H9 (cell line): ENCODE measurements around the gene NPAS1. TPM values are rescaled to one million over a fixed set of nuclear protein-coding genes. Genes with fewer than 3 reads are reported as not detected.

Experiments used
- DNase-seq: peaks from one replicate; pipeline ENCODE4 v3.0.0-alpha.2; 2017
- H2AFZ ChIP-seq: one replicate; pipeline ENCODE4 v1.6.1; 2013; ENCODE audit warnings: mild to moderate bottlenecking, low read length, control low read depth, moderate library complexity
- H2AK5ac ChIP-seq: 2 replicates; pipeline ENCODE4 v1.6.1; 2013; ENCODE audit warnings: low read length, control low read depth, mixed read lengths; ENCODE audit not compliant: insufficient read length
- H2BK120ac ChIP-seq: one replicate; pipeline ENCODE4 v1.6.1; 2013; ENCODE audit warnings: low read depth, mild to moderate bottlenecking, low read length, control low read depth, inconsistent platforms; ENCODE audit not compliant: poor library complexity, severe bottlenecking
- H2BK12ac ChIP-seq: 2 replicates; pipeline ENCODE4 v1.6.1; 2013; ENCODE audit warnings: low read length, control low read depth, mixed read lengths, low read depth; ENCODE audit not compliant: insufficient read length
- H2BK15ac ChIP-seq: 2 replicates; pipeline ENCODE4 v1.6.1; 2013; ENCODE audit warnings: low read depth, low read length, control low read depth
- H2BK20ac ChIP-seq: one replicate; pipeline ENCODE4 v1.6.1; 2013; ENCODE audit warnings: low read depth, mild to moderate bottlenecking, low read length, control low read depth, inconsistent platforms; ENCODE audit not compliant: poor library complexity, severe bottlenecking
- H2BK5ac ChIP-seq: 2 replicates; pipeline ENCODE4 v1.6.1; 2013; ENCODE audit warnings: low read length, control low read depth, mixed read lengths; ENCODE audit not compliant: insufficient read length
- H3K14ac ChIP-seq: 2 replicates; pipeline ENCODE4 v1.6.1; 2013; ENCODE audit warnings: low read length, control low read depth; ENCODE audit not compliant: insufficient read depth
- H3K18ac ChIP-seq: 2 replicates; pipeline ENCODE4 v1.6.1; 2013; ENCODE audit warnings: low read depth, mild to moderate bottlenecking, mixed read lengths, low read length, control low read depth; ENCODE audit not compliant: insufficient read length
- H3K23ac ChIP-seq: 2 replicates; pipeline ENCODE4 v1.6.1; 2013; ENCODE audit warnings: low read length, control low read depth, mixed read lengths, low read depth; ENCODE audit not compliant: insufficient read length
- H3K23me2 ChIP-seq: 2 replicates; pipeline ENCODE4 v1.6.1; 2013; ENCODE audit warnings: low read depth, mild to moderate bottlenecking, mixed read lengths, low read length, control low read depth; ENCODE audit not compliant: insufficient read length, poor library complexity, severe bottlenecking
- H3K27ac ChIP-seq: 2 replicates; pipeline ENCODE4 v1.5.1; 2013; ENCODE audit warnings: low read length, control low read depth, mixed read lengths, low read depth; ENCODE audit not compliant: insufficient read length
- H3K27me3 ChIP-seq: 2 replicates; pipeline ENCODE4 v1.6.1; 2013; ENCODE audit warnings: low read length, control low read depth, inconsistent platforms; ENCODE audit not compliant: insufficient read depth
- H3K4ac ChIP-seq: 2 replicates; pipeline ENCODE4 v1.6.1; 2013; ENCODE audit warnings: low read depth, mild to moderate bottlenecking, control low read depth, inconsistent platforms, low read length, moderate library complexity
- H3K4me1 ChIP-seq: 2 replicates; pipeline ENCODE4 v1.6.1; 2013; ENCODE audit warnings: low read length, control low read depth, inconsistent platforms; ENCODE audit not compliant: insufficient read depth
- H3K4me2 ChIP-seq: 2 replicates; pipeline ENCODE4 v1.6.1; 2013; ENCODE audit warnings: low read length, control low read depth, mixed read lengths; ENCODE audit not compliant: insufficient read length, insufficient read depth
- H3K56ac ChIP-seq: 2 replicates; pipeline ENCODE4 v1.6.1; 2013; ENCODE audit warnings: low read depth, mild to moderate bottlenecking, mixed read lengths, low read length, control low read depth; ENCODE audit not compliant: insufficient read length
- H3K79me1 ChIP-seq: 2 replicates; pipeline ENCODE4 v1.6.1; 2013; ENCODE audit warnings: low read depth, mild to moderate bottlenecking, moderate library complexity, low read length, control low read depth, inconsistent platforms; ENCODE audit not compliant: insufficient read depth, poor library complexity, severe bottlenecking
- H3K79me2 ChIP-seq: 2 replicates; pipeline ENCODE4 v1.6.1; 2013; ENCODE audit warnings: low read length, control low read depth, inconsistent platforms; ENCODE audit not compliant: insufficient read depth
- H3K9ac ChIP-seq: 2 replicates; pipeline ENCODE4 v1.6.1; 2013; ENCODE audit warnings: low read length, control low read depth, mixed read lengths; ENCODE audit not compliant: insufficient read length; ENCODE audit errors: extremely low read depth
- H3K9me3 ChIP-seq: one replicate; pipeline ENCODE4 v1.6.1; 2013; ENCODE audit warnings: low read depth, low read length, inconsistent platforms; ENCODE audit not compliant: control insufficient read depth
- H3T11ph ChIP-seq: one replicate; pipeline ENCODE4 v1.6.1; 2013; ENCODE audit warnings: mild to moderate bottlenecking, low read length, control low read depth, inconsistent platforms
- H4K20me1 ChIP-seq: one replicate; pipeline ENCODE4 v1.6.1; 2013; ENCODE audit not compliant: control insufficient read depth, insufficient read length, insufficient read depth
- H4K5ac ChIP-seq: 2 replicates; pipeline ENCODE4 v1.6.1; 2013; ENCODE audit warnings: low read depth, mild to moderate bottlenecking, mixed read lengths, low read length, control low read depth; ENCODE audit not compliant: insufficient read length
- H4K8ac ChIP-seq: replicated peaks from 2 replicates; pipeline ENCODE4 v1.6.1; 2013; ENCODE audit warnings: low read length, control low read depth, mixed read lengths, low read depth; ENCODE audit not compliant: insufficient read length
- H4K91ac ChIP-seq: 2 replicates; pipeline ENCODE4 v1.6.1; 2013; ENCODE audit warnings: low read depth, mild to moderate bottlenecking, moderate library complexity, mixed read lengths, low read length, control low read depth; ENCODE audit not compliant: insufficient read length
- H3K27ac Mint-ChIP-seq, 3 experiments: 2 replicates in 2 of 3; 3 replicates in 1 of 3; pipeline ENCODE4 v1.8.0; 2020 to 2021; ENCODE audit warnings: mixed read lengths in 3 of 3, mild to moderate bottlenecking in 1 of 3, moderate library complexity in 1 of 3
- H3K27me3 Mint-ChIP-seq: 2 replicates; pipeline ENCODE4 v1.8.0; 2021; ENCODE audit warnings: low read depth, mild to moderate bottlenecking, moderate library complexity, mixed read lengths
- H3K36me3 Mint-ChIP-seq, 3 experiments: 2 replicates in 2 of 3; 3 replicates in 1 of 3; pipeline ENCODE4 v1.8.0; 2020 to 2021; ENCODE audit warnings: low read depth in 3 of 3, mixed read lengths in 3 of 3; ENCODE audit not compliant: insufficient read depth in 1 of 3
- H3K4me1 Mint-ChIP-seq, 2 experiments: 2 replicates each; pipeline ENCODE4 v1.8.0; 2020; ENCODE audit warnings: mixed read lengths in 2 of 2
- H3K4me3 Mint-ChIP-seq, 2 experiments: 2 replicates in 1 of 2; 3 replicates in 1 of 2; pipeline ENCODE4 v1.8.0; 2020 to 2021; ENCODE audit warnings: mild to moderate bottlenecking in 2 of 2, mixed read lengths in 2 of 2, moderate library complexity in 1 of 2
- H3K9me3 Mint-ChIP-seq, 2 experiments: 2 replicates in 1 of 2; 3 replicates in 1 of 2; pipeline ENCODE4 v1.8.0; 2020; ENCODE audit warnings: mild to moderate bottlenecking in 2 of 2, mixed read lengths in 2 of 2, moderate library complexity in 1 of 2
- WGBS: extraction: QIAGEN DNeasy Blood & Tissue Kit; methylation state at CpG from one replicate; pipeline ENCODE4 v1.1.7; 2013; ENCODE audit warnings: missing lambda C conversion rate, low lambda C conversion rate, mixed read lengths; ENCODE audit not compliant: insufficient read length; ENCODE audit errors: extremely low coverage; 5-methylcytosine and 5-hydroxymethylcytosine counted together
- total RNA-seq: library from RNA; stranded (reverse); gene quantifications from 2 replicates; pipeline ENCODE4 v1.2.1, GENCODE V29; 2021
- TF ChIP-seq, protein P1 (sequence below): fragments of 200-600 bp; sonication (generic); conservative IDR thresholded peaks from 3 replicates; pipeline ENCODE4 v1.8.0; 2021; ENCODE audit warnings: antibody characterized with exemption, mild to moderate bottlenecking

Gene NPAS1
- total RNA-seq, 1 experiment from 2014 or later, result 17.8 TPM

- Mint-ChIP-seq H3K27me3 (no peaks in the 10 kb centered on the region; the same call in 1 of the 2 replicates), H3K4me1 (peaks cover 42 to 43% of the 10 kb centered on the region in 2 experiments), H3K36me3 (peaks cover 0 to 3% (median 2%) of the 10 kb centered on the region in 3 experiments; a peak in 4 of 7 replicates), H3K27ac (peak overlapping the region; percentile 42 to 78 (median 63); a peak in 6 of 7 replicates), H3K4me3 (peak overlapping the region in 1 of 2 experiments; percentile 22; a peak in 2 of 5 replicates), H3K9me3 (no peaks in the 10 kb centered on the region)
- H2BK12ac ChIP-seq, result no peak overlapping the region
- H3K9ac ChIP-seq, result no peak overlapping the region
- no peak overlapping the region for H3K56ac ChIP-seq
- no peak overlapping the region for H3K18ac ChIP-seq
- no peak overlapping the region for H2AK5ac ChIP-seq
- H3K79me1 ChIP-seq, result no peaks in the 10 kb centered on the region
- H3K4ac ChIP-seq, result no peak overlapping the region
- H2AFZ ChIP-seq, result no peak overlapping the region
- no peak overlapping the region for H2BK15ac ChIP-seq
- WGBS, result no CpG with 5 or more reads among the region's 29 CpGs
- H3K27ac ChIP-seq, result no peak overlapping the region
- no peak overlapping the region for H4K5ac ChIP-seq
- H3K23me2 ChIP-seq, result no peaks in the 10 kb centered on the region
- H2BK120ac ChIP-seq, result no peak overlapping the region
- no peak overlapping the region for H3K14ac ChIP-seq
- no peaks in the 10 kb centered on the region; the same call in 1 of the 2 replicates for H3K79me2 ChIP-seq
- peaks cover 10% of the 10 kb centered on the region; the same call in 1 of the 2 replicates for H3K4me1 ChIP-seq
- TF ChIP-seq, protein P1, sequence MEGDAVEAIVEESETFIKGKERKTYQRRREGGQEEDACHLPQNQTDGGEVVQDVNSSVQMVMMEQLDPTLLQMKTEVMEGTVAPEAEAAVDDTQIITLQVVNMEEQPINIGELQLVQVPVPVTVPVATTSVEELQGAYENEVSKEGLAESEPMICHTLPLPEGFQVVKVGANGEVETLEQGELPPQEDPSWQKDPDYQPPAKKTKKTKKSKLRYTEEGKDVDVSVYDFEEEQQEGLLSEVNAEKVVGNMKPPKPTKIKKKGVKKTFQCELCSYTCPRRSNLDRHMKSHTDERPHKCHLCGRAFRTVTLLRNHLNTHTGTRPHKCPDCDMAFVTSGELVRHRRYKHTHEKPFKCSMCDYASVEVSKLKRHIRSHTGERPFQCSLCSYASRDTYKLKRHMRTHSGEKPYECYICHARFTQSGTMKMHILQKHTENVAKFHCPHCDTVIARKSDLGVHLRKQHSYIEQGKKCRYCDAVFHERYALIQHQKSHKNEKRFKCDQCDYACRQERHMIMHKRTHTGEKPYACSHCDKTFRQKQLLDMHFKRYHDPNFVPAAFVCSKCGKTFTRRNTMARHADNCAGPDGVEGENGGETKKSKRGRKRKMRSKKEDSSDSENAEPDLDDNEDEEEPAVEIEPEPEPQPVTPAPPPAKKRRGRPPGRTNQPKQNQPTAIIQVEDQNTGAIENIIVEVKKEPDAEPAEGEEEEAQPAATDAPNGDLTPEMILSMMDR, result peak; percentile 24; the same call in 2 of the 3 replicates
- no peak overlapping the region for H4K8ac ChIP-seq
- no peak overlapping the region for H2BK5ac ChIP-seq
- H3K23ac ChIP-seq, result no peak overlapping the region
- peak; percentile 60 for DNase-seq
- H3K4me2 ChIP-seq, result no peak overlapping the region
- peaks cover 2% of the 10 kb centered on the region for H4K20me1 ChIP-seq
- no peak overlapping the region for H2BK20ac ChIP-seq
- H3T11ph ChIP-seq, result no peak overlapping the region
- no peak overlapping the region for H4K91ac ChIP-seq
- H3K9me3 ChIP-seq, result no peaks in the 10 kb centered on the region
- H3K27me3 ChIP-seq, result no peaks in the 10 kb centered on the region
These were observed 40.2 kb upstream of the NPAS1 start for GRCh38 chr19:46979126-46980105.
